Measurements from ENCODE around the gene IL1R1. TPM values are rescaled to one million over a fixed set of nuclear protein-coding genes. Genes with fewer than 3 reads are reported as not detected.

The IL1R1 gene
- total RNA-seq, 1 experiment from 2014 or later, result 0.39 TPM

DNA sequence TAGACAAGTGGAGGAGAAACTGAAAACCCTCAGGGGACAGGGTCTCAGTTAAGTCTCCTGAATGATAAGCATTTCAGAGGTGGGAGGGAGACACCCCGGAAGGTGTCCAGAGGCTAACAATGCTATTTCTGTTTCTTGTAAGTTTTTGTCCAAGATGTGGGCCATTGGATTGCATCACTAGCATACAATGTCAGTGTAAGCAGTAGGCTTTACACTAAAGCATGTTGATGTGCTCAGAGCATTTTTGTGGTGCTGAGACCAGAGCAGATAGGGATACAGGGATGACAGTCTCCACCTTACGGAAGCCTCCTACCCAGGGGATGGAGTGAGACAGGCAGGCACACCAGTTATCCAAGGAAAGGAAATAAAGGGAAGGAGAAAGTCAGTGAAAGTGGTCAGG, 2.2 kb upstream of the IL1R1 start:
- H3K4me1 Mint-ChIP-seq, result peaks cover 17 to 19% of the 10 kb centered on the region in 2 experiments
- no peak overlapping the region; a peak in 1 of 5 replicates for H3K4me3 Mint-ChIP-seq
- no peaks in the 10 kb centered on the region for H3K9me3 ChIP-seq (ENCODE audit: control insufficient read depth, low read depth, low read length)

More for the DNA sequence above, 2.2 kb upstream of the IL1R1 start:
- DNase-seq, result no peak
- no peaks in the 10 kb centered on the region for H4K20me1 ChIP-seq (ENCODE audit: control insufficient read depth, insufficient read depth, insufficient read length)
- no CpG with 5 or more reads among the region's 2 CpGs for WGBS (ENCODE audit: extremely low coverage, insufficient read length, low lambda C conversion rate)
- no peak overlapping the region for H3K27ac Mint-ChIP-seq
- H3K79me2 ChIP-seq (ENCODE audit: insufficient read depth, low read length), result no peaks in the 10 kb centered on the region
- H3K27me3 ChIP-seq (ENCODE audit: insufficient read depth, low read length), result peaks cover 6% of the 10 kb centered on the region; the same call in 1 of the 2 replicates
- H3K9me3 Mint-ChIP-seq, result peaks cover 4 to 6% of the 10 kb centered on the region in 2 experiments
- H2BK15ac ChIP-seq (ENCODE audit: low read depth, low read length), result no peak overlapping the region
- peaks cover 60% of the 10 kb centered on the region for H3K27me3 Mint-ChIP-seq (ENCODE audit: low read depth)
- H3K36me3 Mint-ChIP-seq (ENCODE audit: insufficient read depth in 1 of 3, low read depth in 3 of 3), result peaks cover 0 to 2% (median 0%) of the 10 kb centered on the region in 3 experiments; a peak in 2 of 7 replicates
- no peak overlapping the region for H3K23ac ChIP-seq (ENCODE audit: insufficient read length, low read depth, low read length)
- no peak overlapping the region for H4K5ac ChIP-seq (ENCODE audit: insufficient read length, low read depth, low read length)
- no peak overlapping the region for H3K4ac ChIP-seq (ENCODE audit: low read depth, low read length)
- no peak overlapping the region for H2AFZ ChIP-seq (ENCODE audit: low read length)
- H3K18ac ChIP-seq (ENCODE audit: insufficient read length, low read depth, low read length), result no peak overlapping the region
- no peaks in the 10 kb centered on the region for H3K4me1 ChIP-seq (ENCODE audit: insufficient read depth, low read length)
- H2BK120ac ChIP-seq (ENCODE audit: low read depth, low read length, poor library complexity, severe bottlenecking), result no peak overlapping the region
- H3K79me1 ChIP-seq (ENCODE audit: insufficient read depth, low read depth, low read length, poor library complexity, severe bottlenecking), result no peaks in the 10 kb centered on the region
- H3K4me2 ChIP-seq (ENCODE audit: insufficient read depth, insufficient read length, low read length), result no peak overlapping the region
- H3T11ph ChIP-seq (ENCODE audit: low read length), result no peak overlapping the region
- H3K14ac ChIP-seq (ENCODE audit: insufficient read depth, low read length), result no peak overlapping the region
- H3K23me2 ChIP-seq (ENCODE audit: insufficient read length, low read depth, low read length, poor library complexity, severe bottlenecking), result peaks cover 3% of the 10 kb centered on the region
- TF ChIP-seq, protein P1, sequence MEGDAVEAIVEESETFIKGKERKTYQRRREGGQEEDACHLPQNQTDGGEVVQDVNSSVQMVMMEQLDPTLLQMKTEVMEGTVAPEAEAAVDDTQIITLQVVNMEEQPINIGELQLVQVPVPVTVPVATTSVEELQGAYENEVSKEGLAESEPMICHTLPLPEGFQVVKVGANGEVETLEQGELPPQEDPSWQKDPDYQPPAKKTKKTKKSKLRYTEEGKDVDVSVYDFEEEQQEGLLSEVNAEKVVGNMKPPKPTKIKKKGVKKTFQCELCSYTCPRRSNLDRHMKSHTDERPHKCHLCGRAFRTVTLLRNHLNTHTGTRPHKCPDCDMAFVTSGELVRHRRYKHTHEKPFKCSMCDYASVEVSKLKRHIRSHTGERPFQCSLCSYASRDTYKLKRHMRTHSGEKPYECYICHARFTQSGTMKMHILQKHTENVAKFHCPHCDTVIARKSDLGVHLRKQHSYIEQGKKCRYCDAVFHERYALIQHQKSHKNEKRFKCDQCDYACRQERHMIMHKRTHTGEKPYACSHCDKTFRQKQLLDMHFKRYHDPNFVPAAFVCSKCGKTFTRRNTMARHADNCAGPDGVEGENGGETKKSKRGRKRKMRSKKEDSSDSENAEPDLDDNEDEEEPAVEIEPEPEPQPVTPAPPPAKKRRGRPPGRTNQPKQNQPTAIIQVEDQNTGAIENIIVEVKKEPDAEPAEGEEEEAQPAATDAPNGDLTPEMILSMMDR (conservative IDR thresholded peaks at IDR 0.05), result no peak
- no peak overlapping the region for H3K27ac ChIP-seq (ENCODE audit: insufficient read length, low read depth, low read length)
- no peak overlapping the region for H3K9ac ChIP-seq (ENCODE audit: extremely low read depth, insufficient read length, low read length)
- no peak overlapping the region for H4K8ac ChIP-seq (replicated peaks; ENCODE audit: insufficient read length, low read depth, low read length)
- no peak overlapping the region for H3K56ac ChIP-seq (ENCODE audit: insufficient read length, low read depth, low read length)
- no peak overlapping the region for H2BK20ac ChIP-seq (ENCODE audit: low read depth, low read length, poor library complexity, severe bottlenecking)
- H2BK12ac ChIP-seq (ENCODE audit: insufficient read length, low read depth, low read length), result no peak overlapping the region
- H2BK5ac ChIP-seq (ENCODE audit: insufficient read length, low read length), result no peak overlapping the region
- no peak overlapping the region for H2AK5ac ChIP-seq (ENCODE audit: insufficient read length, low read length)
- no peak overlapping the region for H4K91ac ChIP-seq (ENCODE audit: insufficient read length, low read depth, low read length)
